Stimulated activated CD4-positive, alpha-beta T cell treated with anti-CD3 and anti-CD28 coated beads, Interleukin-15, amount 100 ng/mL, for 48 hours (primary cell): Measurements from ENCODE around the gene PUS3.
"Not testable (repeated sequence)": the region's sequence is repeated elsewhere in the genome, so short reads cannot be mapped to it uniquely, and the experiment has no call there.

Experiments used
- DNase-seq, 2 donors: peaks; one replicate each; pipeline ENCODE4 v3.0.0-alpha.2; 2020; ENCODE audit warnings: low read depth in 2 of 2

PUS3 gene

DNA sequence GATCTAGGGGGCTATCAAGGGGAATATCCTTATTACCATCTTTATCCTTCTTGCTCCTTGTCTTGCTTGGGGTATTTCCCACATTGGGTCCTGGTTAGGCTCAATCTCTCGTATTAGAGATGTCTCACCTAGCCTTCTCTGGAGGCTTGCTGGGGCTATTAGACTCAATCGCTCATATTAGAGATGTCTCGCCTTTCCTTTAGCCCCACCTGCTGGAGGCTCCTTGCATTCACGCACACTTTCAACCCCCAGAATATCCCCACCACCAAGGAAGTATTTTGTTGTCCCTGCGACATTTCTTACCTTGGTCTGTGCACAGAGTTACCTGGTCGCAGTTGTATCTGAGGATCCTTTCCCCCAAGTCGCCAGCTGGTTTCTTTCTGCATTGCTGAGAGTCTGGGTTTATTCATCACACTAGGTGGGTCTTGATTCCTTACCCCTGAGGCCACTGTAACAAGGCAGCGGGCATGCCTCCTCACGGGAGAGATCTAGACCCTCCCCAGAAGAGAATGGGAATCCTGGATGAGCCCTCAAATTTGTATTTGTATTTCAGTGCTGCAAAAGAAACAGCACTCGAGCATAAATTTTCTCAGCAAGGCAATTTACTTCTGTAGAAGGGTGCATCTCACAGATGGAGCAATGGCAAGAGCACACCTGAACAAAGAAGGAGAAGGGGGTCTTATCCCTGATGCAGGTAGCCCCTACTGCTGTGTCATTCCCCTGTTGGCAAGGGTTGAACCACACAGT is 31.4 kb downstream of the PUS3 start:
- DNase-seq = no peak

DNA sequence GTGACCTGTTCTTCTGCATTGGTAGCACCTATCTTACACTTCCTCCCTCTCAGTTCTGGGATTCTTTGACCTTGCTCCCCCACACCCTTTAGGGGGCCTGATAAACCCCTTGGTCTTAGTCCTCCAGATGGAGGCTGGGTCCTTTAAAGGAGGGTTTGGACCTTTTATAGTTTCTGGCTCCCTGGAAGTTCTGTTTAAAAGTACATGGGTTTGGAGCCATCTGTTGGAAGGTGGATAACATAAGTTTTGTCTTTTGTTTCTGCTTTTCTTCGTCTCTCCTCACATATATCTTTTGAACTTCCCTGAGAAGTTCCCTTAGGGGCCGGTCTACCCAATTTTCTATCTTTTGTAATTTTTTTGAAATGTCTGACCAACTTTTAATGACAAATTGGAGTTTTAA is 33.5 kb downstream of the PUS3 start:
- DNase-seq = no peak

DNA sequence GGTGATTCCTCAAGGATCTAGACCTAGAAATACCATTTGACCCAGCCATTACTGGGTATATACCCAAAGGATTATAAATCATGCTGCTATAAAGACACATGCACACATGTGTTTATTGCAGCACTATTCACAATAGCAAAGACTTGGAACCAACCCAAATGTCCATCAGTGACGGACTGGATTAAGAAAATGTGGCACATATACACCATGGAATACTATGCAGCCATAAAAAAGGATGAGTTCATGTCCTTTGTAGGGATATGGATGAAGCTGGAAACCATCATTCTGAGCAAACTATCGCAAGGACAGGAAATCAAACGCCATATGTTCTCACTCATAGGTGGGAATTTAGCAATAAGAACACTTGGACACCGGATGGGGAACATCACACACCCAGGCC is 37.7 kb downstream of the PUS3 start:
- DNase-seq = not testable (repeated sequence)

DNA sequence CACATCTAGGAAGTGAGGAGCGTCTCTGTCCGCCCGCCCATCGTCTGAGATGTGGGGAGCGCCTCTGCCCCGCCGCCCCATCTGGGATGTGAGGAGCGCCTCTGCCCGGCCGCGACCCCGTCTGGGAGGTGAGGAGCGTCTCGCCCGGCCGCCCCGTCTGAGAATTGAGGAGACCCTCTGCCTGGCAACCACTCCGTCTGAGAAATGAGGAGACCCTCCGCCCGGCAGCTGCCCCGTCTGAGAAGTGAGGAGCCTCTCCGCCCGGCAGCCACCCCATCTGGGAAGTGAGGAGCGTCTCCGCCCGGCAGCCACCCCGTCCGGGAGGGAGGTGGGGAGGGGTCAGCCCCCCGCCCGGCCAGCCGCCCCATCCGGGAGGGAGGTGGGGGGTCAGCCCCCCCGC is 40.2 kb downstream of the PUS3 start:
- not testable (repeated sequence) for DNase-seq

DNA sequence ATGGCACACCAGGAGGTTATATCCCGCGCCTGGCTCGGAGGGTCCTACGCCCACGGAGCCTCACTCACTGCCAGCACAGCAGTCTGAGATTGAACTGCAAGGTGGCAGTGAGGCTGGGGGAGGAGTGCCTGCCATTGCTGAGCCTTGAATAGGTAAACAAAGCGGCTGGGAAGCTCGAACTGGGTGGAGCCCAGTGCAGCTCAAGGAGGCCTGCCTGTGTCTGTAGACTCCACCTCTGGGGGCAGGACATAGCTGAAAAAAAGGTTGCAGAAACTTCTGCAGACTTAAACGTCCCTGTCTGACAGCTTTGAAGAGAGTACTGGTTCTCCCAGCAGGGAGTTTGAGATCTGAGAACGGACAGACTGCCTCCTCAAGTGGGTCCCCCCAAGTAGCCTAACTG is 45.3 kb downstream of the PUS3 start:
- DNase-seq = not testable (repeated sequence)

DNA sequence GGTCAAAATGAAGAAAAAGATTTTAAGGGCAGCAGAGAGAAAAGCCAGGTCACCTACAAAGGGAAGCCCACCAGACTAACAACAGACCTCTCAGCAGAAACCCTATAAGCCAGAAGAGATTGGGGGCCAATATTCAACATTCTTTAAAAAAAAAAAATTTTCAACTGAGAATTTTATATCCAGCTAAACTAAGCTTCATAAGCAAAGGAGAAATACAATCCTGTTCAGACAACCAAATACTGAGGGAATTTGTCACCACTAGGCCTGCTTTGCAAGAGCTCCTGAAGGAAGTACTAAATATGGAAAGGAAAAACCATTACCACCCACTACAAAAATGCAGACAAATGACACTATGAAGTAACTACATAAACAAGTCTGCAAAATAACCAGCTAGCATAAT is 56.8 kb downstream of the PUS3 start:
- no peak for DNase-seq
